ENCODE data around the gene ANKS1A.

Gene ANKS1A

DNA sequence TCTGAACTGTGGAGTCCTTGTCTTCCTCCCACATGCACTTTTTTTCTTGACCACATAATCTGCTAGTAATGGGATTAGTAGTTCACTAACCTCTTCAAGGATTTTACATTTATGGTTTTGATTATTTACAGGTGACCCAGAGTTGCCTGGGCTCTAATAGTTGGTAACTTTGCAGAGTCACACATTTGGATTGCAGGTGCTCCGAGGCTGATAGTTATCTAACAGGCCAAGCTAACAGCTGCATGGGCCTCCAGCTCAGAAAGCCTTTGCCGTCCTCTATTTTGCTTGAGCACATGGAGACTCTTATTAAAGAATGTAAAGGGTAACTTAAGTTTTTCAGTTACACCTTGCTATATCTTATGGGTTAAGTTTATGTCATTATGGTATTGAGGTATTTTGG lies 95.4 kb downstream of the ANKS1A start:
- Histone ChIP-seq H3K9ac (no peak overlapping the region), H4K20me1 (ENCODE audit: insufficient read depth) (no peaks in the 10 kb centered on the region), H3K4me1 (ENCODE audit: low read depth, poor library complexity, severe bottlenecking) (peaks cover 49% of the 10 kb centered on the region), H3K27me3 (ENCODE audit: insufficient read depth, low read depth) (no peaks in the 10 kb centered on the region), H3K4me2 (peak overlapping the region; percentile 29), H3K79me2 (ENCODE audit: insufficient read depth, low read depth) (no peaks in the 10 kb centered on the region), H3K4me3 (IDR thresholded peaks at IDR 0.05; ENCODE audit: insufficient read depth, low read depth, low read length) (no peak overlapping the region), H3K27ac (no peak overlapping the region), H3K36me3 (ENCODE audit: insufficient read depth) (no peaks in the 10 kb centered on the region), H2AFZ (ENCODE audit: low read depth) (no peak overlapping the region)
- TF ChIP-seq, protein P1, sequence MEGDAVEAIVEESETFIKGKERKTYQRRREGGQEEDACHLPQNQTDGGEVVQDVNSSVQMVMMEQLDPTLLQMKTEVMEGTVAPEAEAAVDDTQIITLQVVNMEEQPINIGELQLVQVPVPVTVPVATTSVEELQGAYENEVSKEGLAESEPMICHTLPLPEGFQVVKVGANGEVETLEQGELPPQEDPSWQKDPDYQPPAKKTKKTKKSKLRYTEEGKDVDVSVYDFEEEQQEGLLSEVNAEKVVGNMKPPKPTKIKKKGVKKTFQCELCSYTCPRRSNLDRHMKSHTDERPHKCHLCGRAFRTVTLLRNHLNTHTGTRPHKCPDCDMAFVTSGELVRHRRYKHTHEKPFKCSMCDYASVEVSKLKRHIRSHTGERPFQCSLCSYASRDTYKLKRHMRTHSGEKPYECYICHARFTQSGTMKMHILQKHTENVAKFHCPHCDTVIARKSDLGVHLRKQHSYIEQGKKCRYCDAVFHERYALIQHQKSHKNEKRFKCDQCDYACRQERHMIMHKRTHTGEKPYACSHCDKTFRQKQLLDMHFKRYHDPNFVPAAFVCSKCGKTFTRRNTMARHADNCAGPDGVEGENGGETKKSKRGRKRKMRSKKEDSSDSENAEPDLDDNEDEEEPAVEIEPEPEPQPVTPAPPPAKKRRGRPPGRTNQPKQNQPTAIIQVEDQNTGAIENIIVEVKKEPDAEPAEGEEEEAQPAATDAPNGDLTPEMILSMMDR (conservative IDR thresholded peaks at IDR 0.05; ENCODE audit: low read depth, low read length): no peak

DNA sequence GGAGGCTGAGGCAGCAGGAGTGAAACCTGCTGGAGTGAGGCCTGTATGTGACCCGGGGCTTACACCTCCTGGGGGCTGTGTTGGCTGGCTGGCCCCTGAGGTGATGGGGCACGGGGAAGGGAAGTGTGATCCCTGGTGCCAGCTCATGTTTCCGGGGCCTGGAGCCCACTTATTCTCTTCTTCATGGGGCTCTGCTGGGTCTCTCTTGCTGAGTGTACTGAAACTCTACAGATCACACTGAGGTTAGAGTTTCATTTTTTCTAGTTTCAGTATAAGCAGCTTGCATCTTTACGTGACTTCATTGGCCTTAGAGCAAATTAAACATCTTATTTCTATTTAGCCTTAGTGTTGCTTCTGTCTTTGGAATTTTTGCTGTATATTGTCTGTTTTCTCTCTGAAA lies 96.2 kb downstream of the ANKS1A start:
- peaks cover 48% of the 10 kb centered on the region for H3K4me1 ChIP-seq (ENCODE audit: low read depth, poor library complexity, severe bottlenecking)
- H3K27ac ChIP-seq: no peak overlapping the region
- no peaks in the 10 kb centered on the region for H3K27me3 ChIP-seq (ENCODE audit: insufficient read depth, low read depth)
- no peak overlapping the region for H3K9ac ChIP-seq
- no peaks in the 10 kb centered on the region for H4K20me1 ChIP-seq (ENCODE audit: insufficient read depth)
- H3K36me3 ChIP-seq (ENCODE audit: insufficient read depth): no peaks in the 10 kb centered on the region
- TF ChIP-seq, protein P1 (conservative IDR thresholded peaks at IDR 0.05; ENCODE audit: low read depth, low read length): no peak
- H3K79me2 ChIP-seq (ENCODE audit: insufficient read depth, low read depth): no peaks in the 10 kb centered on the region
- H2AFZ ChIP-seq (ENCODE audit: low read depth): no peak overlapping the region
- H3K4me2 ChIP-seq: peak overlapping the region; percentile 29
- H3K4me3 ChIP-seq (IDR thresholded peaks at IDR 0.05; ENCODE audit: insufficient read depth, low read depth, low read length): no peak overlapping the region

DNA sequence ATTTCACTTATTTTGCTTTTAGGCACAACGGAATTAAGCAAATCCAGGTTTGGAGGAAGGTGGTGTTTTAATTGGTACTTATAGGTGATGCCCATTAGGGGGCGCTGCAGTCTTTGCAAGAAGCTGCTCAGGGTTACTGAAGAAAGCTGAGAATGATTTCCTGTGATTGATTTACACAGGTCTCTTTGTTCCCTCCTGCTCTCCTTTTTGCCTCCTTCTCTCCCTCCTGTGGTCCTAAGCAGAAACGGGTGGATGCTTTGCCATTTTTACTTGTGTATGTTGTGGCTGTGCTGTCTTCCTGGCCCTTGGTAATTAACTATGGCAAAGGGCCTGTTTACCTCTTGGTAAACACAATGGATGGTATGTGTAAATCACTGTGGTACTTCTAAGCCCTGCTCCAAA lies 97.8 kb downstream of the ANKS1A start:
- H3K27me3 ChIP-seq (ENCODE audit: insufficient read depth, low read depth): no peaks in the 10 kb centered on the region
- H3K4me1 ChIP-seq (ENCODE audit: low read depth, poor library complexity, severe bottlenecking): peaks cover 45% of the 10 kb centered on the region
- TF ChIP-seq, protein P1 (conservative IDR thresholded peaks at IDR 0.05; ENCODE audit: low read depth, low read length): peak; percentile 93
- no peak overlapping the region for H3K27ac ChIP-seq
- H4K20me1 ChIP-seq (ENCODE audit: insufficient read depth): no peaks in the 10 kb centered on the region
- no peaks in the 10 kb centered on the region for H3K36me3 ChIP-seq (ENCODE audit: insufficient read depth)
- H3K4me3 ChIP-seq (IDR thresholded peaks at IDR 0.05; ENCODE audit: insufficient read depth, low read depth, low read length): no peak overlapping the region
- no peak overlapping the region for H3K9ac ChIP-seq
- H3K4me2 ChIP-seq: no peak overlapping the region
- H2AFZ ChIP-seq (ENCODE audit: low read depth): no peak overlapping the region
- no peaks in the 10 kb centered on the region for H3K79me2 ChIP-seq (ENCODE audit: insufficient read depth, low read depth)

DNA sequence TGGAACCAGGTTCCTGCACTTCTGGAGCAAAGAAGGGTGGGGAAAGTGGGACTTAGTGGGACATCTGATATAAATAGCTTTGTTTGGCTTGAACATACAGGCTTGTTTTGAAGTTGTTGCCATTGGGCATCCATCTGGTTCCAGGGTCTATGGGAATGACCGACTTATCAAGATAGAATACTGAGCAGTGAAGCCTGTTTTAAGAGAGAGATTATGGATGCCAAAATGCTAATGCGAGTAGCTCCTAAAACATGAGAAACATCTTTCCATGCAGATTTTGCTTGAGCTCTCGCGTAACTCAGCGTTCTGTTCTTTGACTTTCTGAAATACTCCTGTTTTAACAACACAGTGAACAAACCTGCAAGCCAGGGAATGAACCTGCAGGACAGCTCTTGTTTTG lies 98.5 kb downstream of the ANKS1A start:
- TF ChIP-seq, protein P1 (conservative IDR thresholded peaks at IDR 0.05; ENCODE audit: low read depth, low read length): no peak
- H3K36me3 ChIP-seq (ENCODE audit: insufficient read depth): no peaks in the 10 kb centered on the region
- H3K27me3 ChIP-seq (ENCODE audit: insufficient read depth, low read depth): no peaks in the 10 kb centered on the region
- H4K20me1 ChIP-seq (ENCODE audit: insufficient read depth): no peaks in the 10 kb centered on the region
- no peaks in the 10 kb centered on the region for H3K79me2 ChIP-seq (ENCODE audit: insufficient read depth, low read depth)
- H3K4me2 ChIP-seq: no peak overlapping the region
- H3K9ac ChIP-seq: no peak overlapping the region
- no peak overlapping the region for H3K27ac ChIP-seq
- no peak overlapping the region for H3K4me3 ChIP-seq (IDR thresholded peaks at IDR 0.05; ENCODE audit: insufficient read depth, low read depth, low read length)
- H2AFZ ChIP-seq (ENCODE audit: low read depth): no peak overlapping the region
- H3K4me1 ChIP-seq (ENCODE audit: low read depth, poor library complexity, severe bottlenecking): peaks cover 40% of the 10 kb centered on the region

Data from KMS-11 (cell line).